ENCODE results near the gene RABL3. TPM values are rescaled to one million over a fixed set of nuclear protein-coding genes. Genes with fewer than 3 reads are reported as not detected.
"Not testable (repeated sequence)": the region's sequence is repeated elsewhere in the genome, so short reads cannot be mapped to it uniquely, and the experiment has no call there.

The RABL3 gene
- total RNA-seq, 1 donor from 2014 or later, result 19.4 TPM

DNA sequence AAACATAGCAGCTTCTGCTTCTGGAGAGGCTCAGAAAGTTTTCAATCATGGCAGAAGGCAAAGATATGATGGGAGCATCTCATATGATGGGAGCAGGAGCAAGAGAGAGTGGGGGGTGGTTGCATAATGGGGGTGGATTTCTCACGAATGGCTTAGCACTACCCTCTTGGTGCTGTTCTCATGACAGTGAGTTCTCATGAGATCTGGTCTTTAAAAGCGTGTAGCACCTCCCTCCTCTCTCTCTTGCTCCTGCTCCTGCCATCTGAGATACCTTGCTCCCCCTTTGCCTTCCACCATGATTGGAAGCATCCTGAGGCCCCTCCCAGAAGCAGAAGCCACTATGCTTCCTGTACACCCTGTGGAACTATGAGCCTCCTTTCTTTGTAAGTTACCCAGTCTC, 82.5 kb downstream of the RABL3 start:
- ATAC-seq (no peak), DNase-seq (no peak)
- intact Hi-C loops (cut with micrococcal nuclease), result no loop called here

- intact Hi-C loops (cut with micrococcal nuclease), result no loop called here
- DNase-seq (no peak), ATAC-seq (no peak)
These were observed 83.0 kb downstream of the RABL3 start for GRCh38 chr3:120659285-120659684.

DNA sequence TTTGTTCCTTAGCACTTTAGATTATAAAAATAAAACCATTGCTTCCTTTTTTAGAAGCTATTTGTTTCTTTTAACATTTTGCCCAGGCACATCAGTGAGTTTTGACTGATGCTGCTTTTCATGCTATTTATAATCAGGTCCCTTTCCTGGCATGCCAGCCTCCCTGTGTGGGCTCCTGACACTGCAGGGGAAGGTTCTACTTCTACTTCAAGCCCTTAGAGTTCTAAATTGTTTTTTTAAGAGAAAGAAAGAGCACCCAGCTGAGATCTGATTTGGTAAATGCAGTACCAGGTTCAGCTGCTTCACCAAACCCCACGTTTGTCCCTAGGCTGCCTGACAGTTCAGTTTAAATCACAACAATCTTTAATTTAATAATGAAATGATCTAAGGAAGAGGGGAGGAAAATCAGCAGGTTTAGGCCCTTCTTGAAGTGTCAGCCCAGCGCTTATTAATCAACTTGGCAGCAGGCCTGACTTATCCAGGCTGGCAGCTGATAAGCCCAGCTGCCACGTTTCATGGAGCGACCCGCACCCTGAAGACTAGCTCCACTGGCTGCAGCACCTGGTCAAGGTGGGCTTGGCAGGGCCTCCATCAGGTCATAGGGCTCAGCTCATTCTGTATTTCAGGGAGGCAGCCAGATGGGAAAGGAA, 89.3 kb downstream of the RABL3 start:
- no peak for DNase-seq
- intact Hi-C loops (cut with micrococcal nuclease), result no loop called here
- ATAC-seq, result no peak

- no peak for ATAC-seq
- intact Hi-C loops (cut with micrococcal nuclease), result no loop called here
- DNase-seq, result no peak
These were observed 90.0 kb downstream of the RABL3 start for GRCh38 chr3:120652281-120652680.

DNA sequence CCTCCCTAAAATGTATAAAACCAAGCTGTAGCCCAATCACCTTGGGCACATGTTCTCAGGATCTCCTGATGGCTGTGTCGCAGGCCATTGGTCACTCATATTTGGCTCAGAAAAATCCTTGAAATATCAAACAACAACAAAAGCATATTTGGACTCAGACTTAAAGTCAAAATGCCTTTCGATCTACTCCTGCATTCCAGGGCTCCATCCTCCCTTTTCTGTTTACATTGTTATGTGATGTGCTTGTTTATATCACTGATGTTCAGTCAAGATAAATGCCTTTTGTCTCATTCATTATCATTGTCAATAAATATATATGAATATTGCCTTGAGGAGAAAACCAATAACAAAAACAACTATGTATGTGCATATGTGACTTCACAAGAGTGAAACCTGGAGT, 92.0 kb downstream of the RABL3 start:
- ATAC-seq (no peak), DNase-seq (no peak)
- intact Hi-C loops (cut with micrococcal nuclease), result no loop called here

DNA sequence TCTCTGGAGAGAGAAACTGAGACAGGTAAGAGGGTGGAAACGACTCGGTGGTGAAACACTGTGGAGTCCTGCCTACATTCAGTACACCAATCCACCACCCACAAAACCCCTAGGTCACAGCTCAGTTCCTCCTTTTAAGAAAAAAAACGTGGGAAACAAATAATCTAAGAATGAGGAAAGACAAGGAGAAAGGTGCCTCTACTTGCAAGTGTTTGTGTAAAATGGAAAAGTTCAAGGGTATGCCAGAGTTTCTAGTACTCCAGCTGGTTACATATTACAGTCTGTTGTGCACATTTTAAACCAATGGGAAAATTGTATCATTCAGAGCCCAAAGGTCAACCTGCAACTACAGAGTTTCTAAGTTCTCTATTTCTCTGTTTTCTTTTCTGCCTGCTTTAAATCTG, 92.5 kb downstream of the RABL3 start:
- ATAC-seq, result no peak
- no peak for DNase-seq
- intact Hi-C loops (cut with micrococcal nuclease), result no loop called here

GRCh38 chr3:120648290-120648689, 94.0 kb downstream of the RABL3 start:
- intact Hi-C loops (cut with micrococcal nuclease), result no loop called here
- ATAC-seq, result no peak
- DNase-seq, result no peak

GRCh38 chr3:120646771-120647432, 95.4 kb downstream of the RABL3 start:
- intact Hi-C loops (cut with micrococcal nuclease), result no loop called here
- ATAC-seq, result peak; percentile 78
- no peak for DNase-seq

- ATAC-seq (peak; percentile 35), DNase-seq (no peak)
- intact Hi-C loops (cut with micrococcal nuclease), result no loop called here
These were observed 97.1 kb downstream of the RABL3 start for GRCh38 chr3:120645083-120645845.

- no peak for ATAC-seq
- intact Hi-C loops (cut with micrococcal nuclease), result no loop called here
- no peak for DNase-seq
These were observed 99.9 kb downstream of the RABL3 start for GRCh38 chr3:120642368-120642948.

GRCh38 chr3:120641696-120642246, 100.5 kb downstream of the RABL3 start:
- ATAC-seq (no peak), DNase-seq (no peak)
- intact Hi-C loops (cut with micrococcal nuclease), result no loop called here

DNA sequence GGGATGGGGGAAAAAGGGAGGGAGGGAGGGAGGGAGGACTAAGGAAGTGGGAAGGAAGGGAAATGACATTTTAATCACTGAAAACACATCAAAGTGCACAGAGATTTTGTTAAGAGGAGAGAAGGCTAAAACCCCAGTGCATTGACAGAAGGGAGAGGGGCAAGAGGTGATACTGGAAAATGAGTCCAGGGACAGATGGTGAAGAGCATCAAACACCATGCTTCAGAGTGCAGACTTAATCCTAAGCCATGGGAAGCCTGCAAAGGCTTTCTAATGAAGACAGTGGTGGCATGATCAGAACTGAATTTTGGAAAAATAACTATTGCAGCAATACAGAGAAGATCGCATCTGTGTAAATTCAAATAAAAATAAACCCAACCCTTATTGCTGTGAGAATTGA, 102.1 kb downstream of the RABL3 start:
- no peak for ATAC-seq
- intact Hi-C loops (cut with micrococcal nuclease), result no loop called here

GRCh38 chr3:120638820-120639219, 103.5 kb downstream of the RABL3 start:
- intact Hi-C loops (cut with micrococcal nuclease); ATAC-seq; DNase-seq: not testable (repeated sequence)

More for the DNA sequence above, 102.1 kb downstream of the RABL3 start:
- DNase-seq, result no peak

- intact Hi-C loops (cut with micrococcal nuclease), result no loop called here
- ATAC-seq (peak; percentile 55), DNase-seq (no peak)
These were observed 104.3 kb downstream of the RABL3 start for GRCh38 chr3:120637851-120638559.

- intact Hi-C loops (cut with micrococcal nuclease), result no loop called here
- no peak for ATAC-seq
- DNase-seq, result no peak
These were observed 105.4 kb downstream of the RABL3 start for GRCh38 chr3:120636795-120637401.

Data from left ventricle myocardium superior (tissue), 1 donor.